Lower lobe of right lung (tissue), 2 donors: ENCODE measurements around the gene PLD3. TPM values are rescaled to one million over a fixed set of nuclear protein-coding genes. Genes with fewer than 3 reads are reported as not detected.
A peak's percentile ranks its signal among the peaks of the same experiment; 100 is the strongest.

Experiments
- ATAC-seq, 2 donors: fragments of 200-7000 bp; cut with Tn5 transposase; one replicate each; pipeline ENCODE4 v1.9.1; 2020 to 2022; ENCODE audit warnings: mild to moderate bottlenecking in 2 of 2, moderate library complexity in 2 of 2
- DNase-seq: peaks from one replicate; pipeline ENCODE4 v3.0.0-alpha.2; 2020
- H3K27ac ChIP-seq: fragments of 200-600 bp; one replicate; pipeline ENCODE4 v1.8.0; 2022
- H3K27me3 ChIP-seq: fragments of 200-600 bp; one replicate; pipeline ENCODE4 v1.8.0; 2022; ENCODE audit warnings: low read depth
- H3K36me3 ChIP-seq: fragments of 200-600 bp; one replicate; pipeline ENCODE4 v1.8.0; 2022; ENCODE audit warnings: mild to moderate bottlenecking
- H3K4me1 ChIP-seq: fragments of 200-600 bp; one replicate; pipeline ENCODE4 v1.8.0; 2022
- H3K4me3 ChIP-seq: fragments of 200-600 bp; one replicate; pipeline ENCODE4 v1.8.0; 2022; ENCODE audit warnings: mild to moderate bottlenecking
- H3K9me3 ChIP-seq: fragments of 200-600 bp; one replicate; pipeline ENCODE4 v1.8.0; 2022
- CTCF ChIP-seq: fragments of 200-600 bp; IDR thresholded peaks from one replicate; pipeline ENCODE4 v1.8.0; 2022; ENCODE audit warnings: antibody characterized with exemption, mild to moderate bottlenecking
- intact Hi-C: fragments of 100-400 bp; cut with DNase I; formaldehyde crosslinking; loops from one replicate; pipeline ENCODE4 v1.11.0; 2022
- total RNA-seq: library from RNA; stranded (reverse); fragmentation: NEBNext Ultra II Directional; extraction: Animal tissue kit (Norgen Biotek cat#: 25700); gene quantifications from one replicate; pipeline ENCODE4 v1.2.1, GENCODE V29; 2021
- donor health status: DM: no; HTN: yes; CAD: no; lungs with severe emphysema.

The PLD3 gene
- total RNA-seq, 1 donor from 2014 or later = 355 TPM

GRCh38 chr19:40387155-40387554 lies 38.7 kb downstream of the PLD3 start:
- TF ChIP-seq CTCF = no peak
- intact Hi-C loops = no loop called here
- DNase-seq (no peak), ATAC-seq (no peak)
- Histone ChIP-seq H3K27me3 (no peaks in the 10 kb centered on the region), H3K36me3 (no peaks in the 10 kb centered on the region), H3K4me3 (no peak overlapping the region), H3K27ac (no peak overlapping the region), H3K4me1 (peaks cover 2% of the 10 kb centered on the region), H3K9me3 (no peaks in the 10 kb centered on the region)

GRCh38 chr19:40388481-40388880 lies 40.0 kb downstream of the PLD3 start:
- H3K27ac ChIP-seq = no peak overlapping the region
- no peaks in the 10 kb centered on the region for H3K36me3 ChIP-seq
- H3K9me3 ChIP-seq = no peaks in the 10 kb centered on the region
- H3K4me1 ChIP-seq = peaks cover 15% of the 10 kb centered on the region
- DNase-seq (no peak), ATAC-seq (no peak)
- H3K4me3 ChIP-seq = no peak overlapping the region
- no peaks in the 10 kb centered on the region for H3K27me3 ChIP-seq
- intact Hi-C loops = no loop called here
- TF ChIP-seq CTCF = no peak

DNA sequence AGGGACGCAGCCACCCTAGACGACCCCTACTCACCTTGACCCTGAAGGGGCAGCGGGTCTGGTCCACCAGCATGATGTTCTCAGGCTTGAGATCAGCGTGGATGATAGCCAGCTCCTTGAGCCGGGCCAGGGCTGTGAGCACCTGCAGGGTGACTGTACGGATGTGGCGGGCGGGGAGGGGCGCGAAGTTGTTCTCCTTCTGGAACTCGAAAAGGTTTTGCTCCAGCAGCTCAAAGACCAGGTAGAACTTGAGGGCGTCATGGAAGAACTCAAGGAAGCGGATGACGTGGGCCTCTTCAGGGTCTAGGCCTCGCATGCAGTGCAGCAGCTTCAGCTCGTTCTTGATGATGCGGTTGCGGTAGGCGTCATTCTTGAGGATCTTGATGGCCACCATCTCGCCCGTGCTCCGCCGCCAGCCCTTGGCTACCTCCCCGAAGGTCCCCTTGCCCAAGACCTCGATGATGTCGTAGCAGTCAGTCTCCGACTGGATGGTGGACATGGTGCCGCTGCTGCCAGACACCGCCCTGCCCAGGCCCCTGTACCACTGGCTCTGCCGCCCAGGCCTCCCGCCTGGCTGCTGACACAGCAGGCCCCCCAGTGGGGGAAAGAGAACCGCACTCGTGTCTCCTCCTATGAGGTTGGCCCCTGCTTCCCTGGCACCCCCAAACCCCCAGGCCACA lies 41.0 kb downstream of the PLD3 start:
- no peak for TF ChIP-seq CTCF
- DNase-seq (no peak), ATAC-seq (no peak)
- H3K27ac ChIP-seq = no peak overlapping the region
- H3K4me3 ChIP-seq = no peak overlapping the region
- intact Hi-C loops = no loop called here
- no peaks in the 10 kb centered on the region for H3K27me3 ChIP-seq
- no peaks in the 10 kb centered on the region for H3K36me3 ChIP-seq
- no peaks in the 10 kb centered on the region for H3K9me3 ChIP-seq
- H3K4me1 ChIP-seq = peaks cover 15% of the 10 kb centered on the region

DNA sequence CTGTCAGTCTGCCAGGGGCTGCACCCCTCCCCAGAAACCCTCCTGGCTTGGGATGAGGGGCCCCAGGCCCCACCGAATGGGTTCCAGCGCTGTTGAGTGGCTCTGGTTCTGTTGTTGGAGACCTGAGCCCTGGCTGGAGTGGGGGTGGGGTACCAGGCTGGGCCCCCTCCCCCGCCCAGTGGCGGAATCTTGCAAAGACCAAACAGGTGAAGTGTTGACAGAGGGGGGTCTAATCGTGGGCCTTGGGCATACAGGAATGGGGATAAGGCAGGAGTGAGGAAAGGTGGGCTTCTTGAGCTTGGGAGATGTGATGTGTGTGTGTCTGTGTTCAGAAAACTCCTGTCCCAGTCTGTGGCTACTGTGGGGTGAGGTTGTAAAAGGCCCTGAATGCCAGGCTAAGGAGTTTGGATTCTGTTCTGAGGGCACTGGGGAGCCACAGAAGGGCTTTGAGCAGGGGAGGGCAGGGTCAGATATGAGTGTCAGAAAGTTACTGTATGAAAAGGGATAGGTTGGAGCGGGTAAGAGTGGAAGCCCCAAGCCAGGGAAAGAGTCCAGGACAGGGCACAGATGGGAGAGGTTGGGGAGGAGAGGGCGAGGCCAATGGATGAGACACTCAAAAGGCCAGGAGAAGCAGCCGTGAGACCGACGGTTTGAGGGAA lies 41.7 kb downstream of the PLD3 start, which contains the start of gene HIPK4:
HIPK4 (minus strand) TSS at position 98 of the 659 bp plus-strand sequence. CDS start 279 bp downstream, outside the sequence.
- ATAC-seq = no peak
- Histone ChIP-seq H3K9me3 (no peaks in the 10 kb centered on the region), H3K27ac (no peak within 1 kb of the TSS), H3K27me3 (no peaks in the 10 kb centered on the region), H3K4me3 (no peak within 1 kb of the TSS), H3K4me1 (peaks cover 15% of the 10 kb centered on the region), H3K36me3 (no peaks in the 10 kb centered on the region)
- TF ChIP-seq CTCF = no peak
- DNase-seq = no peak
- intact Hi-C loops = no loop called here

GRCh38 chr19:40392123-40392522 lies 43.6 kb downstream of the PLD3 start:
- Histone ChIP-seq H3K27ac (peak overlapping the region; percentile 56), H3K27me3 (no peaks in the 10 kb centered on the region), H3K36me3 (peaks cover 16% of the 10 kb centered on the region), H3K4me1 (peaks cover 15% of the 10 kb centered on the region), H3K9me3 (no peaks in the 10 kb centered on the region), H3K4me3 (no peak overlapping the region)
- no peak for ATAC-seq
- intact Hi-C loops = no loop called here
- DNase-seq = no peak
- no peak for TF ChIP-seq CTCF
